Spinal cord (tissue), 10 donors: Measurements from ENCODE around the gene ZACN. TPM values are rescaled to one million over a fixed set of nuclear protein-coding genes. Genes with fewer than 3 reads are reported as not detected.
"Not testable (repeated sequence)": the region's sequence is repeated elsewhere in the genome, so short reads cannot be mapped to it uniquely, and the experiment has no call there.

Experiments
- DNase-seq, 6 donors: peaks; one replicate each; pipeline versions ENCODE4 v3.0.0 to v3.0.0-alpha.2; 2013 to 2015; ENCODE audit warnings: low spot score in 6 of 6, low read depth in 4 of 6
- H3K27ac ChIP-seq: one replicate; pipeline ENCODE4 v1.5.1; 2013; ENCODE audit warnings: low read depth, low read length, control low read depth
- H3K27me3 ChIP-seq: one replicate; pipeline ENCODE4 v1.6.1; 2013; ENCODE audit warnings: low read length; ENCODE audit not compliant: control insufficient read depth, insufficient read depth
- H3K36me3 ChIP-seq: one replicate; pipeline ENCODE4 v1.6.1; 2013; ENCODE audit warnings: low read length; ENCODE audit not compliant: control insufficient read depth, insufficient read depth
- H3K4me1 ChIP-seq: one replicate; pipeline ENCODE4 v1.6.1; 2013; ENCODE audit warnings: low read length; ENCODE audit not compliant: control insufficient read depth, insufficient read depth
- H3K4me3 ChIP-seq: one replicate; pipeline ENCODE4 v1.5.1; 2013; ENCODE audit warnings: low read depth, low read length, control low read depth
- H3K9me3 ChIP-seq: one replicate; pipeline ENCODE4 v1.6.1; 2013; ENCODE audit warnings: low read length; ENCODE audit not compliant: control insufficient read depth, insufficient read depth
- WGBS: methylation state at CpG from one replicate; pipeline ENCODE4 v1.1.5; 2013; ENCODE audit warnings: missing lambda C conversion rate; ENCODE audit not compliant: insufficient coverage; 5-methylcytosine and 5-hydroxymethylcytosine counted together
- polyA plus RNA-seq, 2 donors: library from polyadenylated mRNA; unstranded; fragments of 120-200 nt; gene quantifications; one replicate each; pipeline ENCODE4 v1.2.1, GENCODE V29; 2013; ENCODE audit not compliant: insufficient read length in 2 of 2
- total RNA-seq, 2 donors: library from RNA; depleted of rRNA in 1 of 2; stranded (reverse); fragments of 120-200 nt in 1 of 2; fragments of >200 nt in 1 of 2; gene quantifications; one replicate each; pipeline versions ENCODE4 v1.2.3 to v1.2.4, GENCODE V29; 2013 to 2014
- donor health status: healthy.

The ZACN gene
- total and polyA plus RNA-seq, 4 donors: 49.6 to 59.0 TPM; not detected in 2

DNA sequence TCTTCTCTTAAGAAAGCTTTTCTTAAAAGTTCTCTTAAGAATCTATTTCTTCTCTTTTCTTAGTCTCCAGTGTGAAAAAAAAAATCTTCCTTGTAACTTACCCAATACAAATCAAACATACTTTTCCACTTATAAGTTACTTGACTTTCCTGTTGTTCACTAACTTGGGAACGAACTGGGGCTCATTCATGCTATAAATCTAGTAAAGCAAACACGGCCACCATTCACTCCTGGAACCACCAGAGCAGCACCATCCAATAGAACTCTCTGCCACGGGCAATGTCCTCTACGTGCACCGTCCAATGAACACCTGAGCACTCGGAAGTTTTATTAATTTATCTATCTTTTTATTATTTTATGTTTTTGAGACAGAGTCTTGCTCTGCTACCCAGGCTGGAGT, 27.4 kb upstream of the ZACN start:
- H3K9me3 ChIP-seq: no peaks in the 10 kb centered on the region
- no peaks in the 10 kb centered on the region for H3K4me1 ChIP-seq
- no peak for DNase-seq
- peaks cover 72% of the 10 kb centered on the region for H3K36me3 ChIP-seq
- H3K27me3 ChIP-seq: no peaks in the 10 kb centered on the region
- 88% methylated on average over 1 of the region's 6 CpGs for WGBS
- no peak overlapping the region for H3K27ac ChIP-seq
- H3K4me3 ChIP-seq: no peak overlapping the region

DNA sequence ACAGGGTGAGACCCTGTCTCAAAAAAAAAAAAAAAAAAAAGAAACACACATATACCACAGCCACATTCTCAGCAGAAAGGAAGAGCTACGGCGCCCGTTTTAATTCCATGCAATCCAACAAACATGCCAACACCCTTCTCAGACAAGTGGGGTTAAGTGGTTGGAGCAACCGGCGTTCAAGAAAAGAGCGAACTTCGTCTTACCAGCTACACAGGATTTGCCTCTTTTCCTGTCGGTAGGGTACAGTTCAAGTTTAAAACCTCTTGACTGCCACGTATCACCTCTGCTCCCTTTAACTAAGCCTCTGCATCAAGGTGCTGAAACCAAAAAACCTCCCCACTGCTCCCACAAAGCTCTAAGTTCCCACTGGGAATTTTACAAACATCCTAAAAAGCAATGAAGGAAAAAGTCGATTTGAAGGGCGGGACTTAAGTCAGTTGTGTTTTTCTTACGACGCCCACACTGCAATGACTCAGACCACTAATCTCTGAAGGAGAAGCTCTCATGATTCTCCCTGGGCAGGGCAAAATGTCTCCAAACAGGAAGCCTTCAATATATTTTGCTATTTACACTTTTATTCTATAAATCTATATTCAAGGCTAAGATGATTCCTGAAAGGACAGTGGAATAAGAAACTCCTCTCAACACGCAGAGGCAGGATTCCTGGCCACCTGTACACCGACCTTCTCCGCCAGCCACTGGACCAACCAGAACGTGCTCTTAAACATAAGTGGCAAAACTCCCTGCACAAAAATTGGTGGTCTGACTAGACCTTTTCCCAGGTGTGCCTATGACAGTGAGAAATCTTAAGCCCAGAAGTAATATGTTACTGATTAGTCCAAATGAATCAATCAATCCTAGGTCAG, 25.5 kb upstream of the ZACN start:
- no peaks in the 10 kb centered on the region for H3K4me1 ChIP-seq
- H3K36me3 ChIP-seq: peaks cover 66% of the 10 kb centered on the region
- DNase-seq: no peak
- H3K9me3 ChIP-seq: no peaks in the 10 kb centered on the region
- H3K27me3 ChIP-seq: no peaks in the 10 kb centered on the region
- 96% methylated on average over 5 of the region's 17 CpGs for WGBS
- H3K27ac ChIP-seq: no peak overlapping the region
- no peak overlapping the region for H3K4me3 ChIP-seq

DNA sequence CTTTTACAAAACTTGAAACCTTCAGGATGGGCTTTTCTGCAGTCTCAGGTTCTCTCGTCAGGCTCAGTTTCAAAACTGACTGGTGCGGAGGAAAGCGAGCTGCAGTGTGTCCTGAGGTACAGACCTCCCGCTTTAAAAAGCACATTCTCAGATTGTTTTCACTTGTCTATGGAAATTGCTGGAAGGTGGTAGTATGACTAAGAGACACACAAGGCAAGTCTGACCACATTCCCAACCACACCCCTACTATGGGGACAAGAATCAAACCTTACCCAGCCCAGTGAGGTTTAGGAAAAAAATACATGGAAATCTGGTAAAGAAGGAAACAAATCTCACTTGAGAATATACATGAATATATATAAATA, 24.9 kb upstream of the ZACN start:
- peaks cover 67% of the 10 kb centered on the region for H3K36me3 ChIP-seq

DNA sequence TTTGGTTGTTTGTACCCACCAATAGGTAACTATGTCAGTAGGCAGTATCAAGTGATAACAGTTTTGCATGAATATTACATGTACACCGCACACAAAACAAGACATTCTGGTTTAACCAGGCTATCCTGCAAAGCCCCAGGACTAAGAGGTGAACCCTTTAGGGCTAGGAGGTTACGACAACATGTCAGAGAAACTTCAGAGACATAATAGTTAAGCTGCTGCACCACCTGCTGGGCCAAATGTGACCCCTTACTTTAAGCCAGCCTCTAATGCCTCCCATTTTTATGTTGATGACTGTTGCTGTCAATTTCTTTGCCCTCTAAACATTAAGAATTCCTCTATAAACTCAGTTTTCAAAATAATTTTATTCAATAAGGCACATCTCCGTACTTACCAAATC, 22.1 kb upstream of the ZACN start:
- no peaks in the 10 kb centered on the region for H3K4me1 ChIP-seq
- no peak overlapping the region for H3K4me3 ChIP-seq
- no peaks in the 10 kb centered on the region for H3K9me3 ChIP-seq
- WGBS: no CpG with 5 or more reads among the region's 3 CpGs
- no peak for DNase-seq
- H3K27ac ChIP-seq: no peak overlapping the region
- H3K27me3 ChIP-seq: no peaks in the 10 kb centered on the region
- peaks cover 76% of the 10 kb centered on the region for H3K36me3 ChIP-seq

More for the DNA sequence above, 24.9 kb upstream of the ZACN start:
- DNase-seq: no peak
- H3K4me1 ChIP-seq: no peaks in the 10 kb centered on the region
- no peaks in the 10 kb centered on the region for H3K27me3 ChIP-seq
- no peaks in the 10 kb centered on the region for H3K9me3 ChIP-seq
- H3K27ac ChIP-seq: no peak overlapping the region
- H3K4me3 ChIP-seq: no peak overlapping the region
- 93% methylated on average over 3 of the region's 4 CpGs for WGBS

DNA sequence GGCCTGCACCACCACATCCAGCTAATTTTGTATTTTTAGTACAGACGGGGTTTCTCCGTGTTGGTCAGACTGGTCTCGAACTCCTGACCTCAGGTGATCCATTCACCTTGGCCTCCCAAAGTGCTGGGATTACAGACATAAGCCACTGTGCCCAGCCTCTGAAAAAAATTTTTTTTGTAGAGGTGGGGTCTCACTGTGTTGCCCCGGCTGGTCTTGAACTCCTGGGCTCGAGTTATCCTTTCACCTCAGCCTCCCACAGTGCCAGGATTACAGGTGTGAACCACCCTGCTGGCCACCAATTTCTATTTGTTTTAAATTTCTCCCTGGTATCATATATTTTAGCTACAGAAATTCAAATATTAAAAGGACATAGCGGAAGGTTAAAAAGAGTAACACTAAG, 20.7 kb upstream of the ZACN start:
- peaks cover 75% of the 10 kb centered on the region for H3K36me3 ChIP-seq
- H3K27me3 ChIP-seq, H3K4me1 ChIP-seq, H3K27ac ChIP-seq, DNase-seq, H3K9me3 ChIP-seq, H3K4me3 ChIP-seq: not testable (repeated sequence)
- 78% methylated on average over 3 of the region's 6 CpGs for WGBS

DNA sequence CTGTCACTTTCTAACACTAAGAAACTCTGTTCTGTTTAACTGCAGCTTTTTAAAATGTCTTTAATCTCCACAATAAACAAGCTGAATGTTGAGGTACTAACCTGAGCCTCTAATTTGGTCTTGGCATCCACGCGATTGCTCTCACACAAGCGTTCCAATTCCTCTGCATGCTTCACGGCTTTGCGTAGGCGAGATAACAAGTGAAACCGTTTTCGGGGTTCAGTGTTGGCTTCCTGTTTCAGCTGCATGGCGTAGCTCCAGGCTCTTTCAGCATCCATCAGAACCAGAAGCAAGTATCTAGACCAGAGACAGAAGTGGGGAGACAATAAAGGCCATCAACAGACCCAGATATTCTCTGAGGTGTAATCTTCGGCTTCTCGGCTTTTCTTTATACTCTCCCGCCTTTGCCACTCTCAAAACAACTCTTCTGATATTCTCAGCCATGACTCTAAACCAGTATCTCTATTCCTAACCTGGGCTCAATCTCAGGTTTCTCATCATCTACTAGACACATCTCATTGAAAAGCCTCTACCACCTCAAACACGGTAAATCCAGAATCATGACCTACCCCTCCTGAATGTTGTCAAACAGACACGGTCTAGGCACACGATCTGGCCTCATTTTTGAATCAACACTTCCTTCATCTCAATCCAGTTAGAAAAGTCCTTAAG, 15.0 kb upstream of the ZACN start:
- peak in 1 of 6 donors; percentile 41 for DNase-seq
- no peak overlapping the region for H3K27ac ChIP-seq
- H3K4me1 ChIP-seq: no peaks in the 10 kb centered on the region
- H3K4me3 ChIP-seq: no peak overlapping the region
- peaks cover 81% of the 10 kb centered on the region for H3K36me3 ChIP-seq
- 96% methylated on average over 15 of the region's 15 CpGs for WGBS
- no peaks in the 10 kb centered on the region for H3K27me3 ChIP-seq
- H3K9me3 ChIP-seq: no peaks in the 10 kb centered on the region

DNA sequence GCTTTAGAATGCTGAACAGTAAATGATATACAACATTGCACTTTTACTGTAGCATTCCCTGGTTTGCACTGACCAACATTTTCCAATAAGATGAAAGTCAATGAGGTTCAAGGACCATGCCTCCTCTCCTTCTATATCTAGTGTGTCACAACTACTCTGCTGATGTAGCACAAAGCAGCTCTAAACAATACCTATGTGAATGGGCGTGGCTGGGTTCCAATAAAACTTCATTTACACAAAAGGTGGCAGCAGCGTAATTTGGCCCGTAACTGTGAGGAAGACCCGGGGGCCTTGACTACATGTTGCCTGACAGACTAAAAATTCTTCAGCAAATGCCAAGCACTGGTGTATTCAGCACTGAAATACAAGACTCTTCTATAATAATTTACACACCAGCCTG, 13.2 kb upstream of the ZACN start:
- 64% methylated on average over 4 of the region's 4 CpGs for WGBS
- DNase-seq: no peak
- peaks cover 69% of the 10 kb centered on the region for H3K36me3 ChIP-seq

DNA sequence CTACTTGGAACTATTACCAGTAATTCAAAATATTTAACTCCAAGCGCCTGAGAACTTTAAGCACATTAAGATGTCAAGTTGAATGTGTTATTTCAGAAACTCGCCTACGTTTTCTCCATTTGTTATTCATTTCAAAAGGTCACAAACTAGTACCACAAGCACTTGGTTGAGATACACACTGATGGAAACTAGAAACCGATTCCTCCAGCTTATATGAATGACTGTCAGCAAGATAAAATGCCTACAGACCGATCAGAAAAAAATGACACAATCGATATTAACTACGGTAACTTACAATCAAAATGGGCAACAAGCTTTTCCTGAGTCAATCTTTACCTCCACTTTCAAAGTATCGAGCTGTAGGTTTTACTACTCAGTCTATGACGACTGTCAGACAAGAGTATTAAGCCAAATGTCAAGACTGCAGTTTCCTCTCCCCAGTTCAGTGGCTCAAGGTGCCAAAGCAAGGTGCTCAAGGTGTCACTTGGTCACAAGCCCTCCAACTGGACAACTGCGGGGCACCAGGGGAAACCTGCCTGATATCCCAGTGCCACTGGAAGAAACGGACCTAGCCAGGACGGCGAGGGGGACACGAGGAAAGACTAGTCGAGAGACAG, 7.3 kb upstream of the ZACN start:
- Histone ChIP-seq H3K27ac (no peak overlapping the region), H3K4me1 (peaks cover 28% of the 10 kb centered on the region), H3K9me3 (no peaks in the 10 kb centered on the region), H3K36me3 (peaks cover 23% of the 10 kb centered on the region), H3K4me3 (peak overlapping the region; percentile 85), H3K27me3 (peaks cover 33% of the 10 kb centered on the region)
- no peak for DNase-seq
- WGBS: 11% methylated on average over 11 of the region's 15 CpGs

More for the DNA sequence above, 13.2 kb upstream of the ZACN start:
- Histone ChIP-seq H3K27ac (no peak overlapping the region), H3K4me1 (no peaks in the 10 kb centered on the region), H3K27me3 (no peaks in the 10 kb centered on the region), H3K4me3 (no peak overlapping the region), H3K9me3 (no peaks in the 10 kb centered on the region)

DNA sequence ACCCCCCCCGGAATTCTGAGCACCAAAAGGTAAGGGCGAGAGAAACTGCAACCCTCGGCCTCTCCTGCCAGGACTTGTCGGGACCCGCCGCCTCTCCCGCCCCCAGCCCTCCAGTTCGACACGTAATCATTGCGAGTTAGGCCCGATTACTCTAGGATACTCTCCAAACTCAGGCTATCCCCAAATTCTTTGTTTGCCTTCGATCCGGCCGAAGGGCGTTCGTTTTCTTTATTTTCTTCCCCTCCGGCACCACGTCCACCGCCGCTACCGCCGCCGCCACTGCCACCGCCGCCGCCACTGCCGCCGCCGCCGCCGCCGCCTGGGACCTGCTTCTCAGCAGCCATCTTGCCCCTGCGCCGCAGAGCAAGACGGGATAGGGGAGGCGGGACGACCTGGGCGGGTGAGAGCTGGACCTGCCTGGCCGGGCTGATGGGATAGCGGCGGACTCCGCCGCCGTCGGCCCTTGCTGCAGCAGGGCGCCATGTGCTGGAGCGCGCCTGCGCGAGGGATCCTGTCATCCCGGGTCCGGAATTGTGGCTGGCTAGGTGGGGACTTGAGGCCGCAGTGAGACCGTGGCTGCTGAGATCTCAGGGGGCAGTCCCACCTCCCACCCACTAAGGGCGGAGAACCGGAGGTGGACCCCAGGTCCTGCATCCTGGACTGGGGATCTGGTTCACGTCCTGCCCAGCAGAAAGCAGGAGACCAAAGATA, 6.7 kb upstream of the ZACN start, which contains the start of gene SRP68:
SRP68 (minus strand) TSS at position 370 of the 711 bp plus-strand sequence; CDS start at position 344, 26 bp downstream.
- Histone ChIP-seq H3K4me1 (peaks cover 34% of the 10 kb centered on the region), H3K36me3 (peaks cover 16% of the 10 kb centered on the region), H3K27me3 (peaks cover 40% of the 10 kb centered on the region), H3K4me3 (peak within 1 kb of the TSS; percentile 85), H3K9me3 (no peaks in the 10 kb centered on the region), H3K27ac (peak within 1 kb of the TSS; percentile 47)
- DNase-seq: peak; percentile 74 to 98 (median 88)
- WGBS: under 1% methylated on average over 56 of the region's 57 CpGs
